CD4-positive, alpha-beta memory T cell (primary cell): ENCODE data around the gene SORL1. TPM values are rescaled to one million over a fixed set of nuclear protein-coding genes. Genes with fewer than 3 reads are reported as not detected.
A peak's percentile ranks its signal among the peaks of the same experiment; 100 is the strongest.

Source experiments
- CTCF ChIA-PET: fragments of 350-600 bp; sonication (Branson Sonifier 250); formaldehyde crosslinking; loops from one replicate; lab custom pipeline; 2021; ENCODE audit warnings: inconsistent platforms; ENCODE audit not compliant: partially characterized antibody; lab: Charles Lee
- POLR2A ChIA-PET: fragments of 350-600 bp; sonication (Branson Sonifier 250); formaldehyde crosslinking; loops from one replicate; lab custom pipeline; 2021; ENCODE audit not compliant: partially characterized antibody; lab: Charles Lee
- DNase-seq, 5 donors: peaks; one replicate each; pipeline versions ENCODE4 v3.0.0 to v3.0.0-alpha.2; 2020 to 2022; ENCODE audit warnings: mixed read lengths in 1 of 5
- H3K27ac ChIP-seq: one replicate; pipeline ENCODE4 v1.7.0; 2013; ENCODE audit warnings: low read depth, low read length
- H3K27me3 ChIP-seq: 2 replicates; pipeline ENCODE4 v1.7.0; 2013; ENCODE audit warnings: mild to moderate bottlenecking, low read length, moderate library complexity; ENCODE audit not compliant: insufficient read depth
- H3K36me3 ChIP-seq: 2 replicates; pipeline ENCODE4 v1.7.0; 2013; ENCODE audit warnings: mild to moderate bottlenecking, low read length, moderate library complexity; ENCODE audit not compliant: insufficient read depth
- H3K4me1 ChIP-seq: 2 replicates; pipeline ENCODE4 v1.7.0; 2013; ENCODE audit warnings: mild to moderate bottlenecking, low read length, moderate library complexity; ENCODE audit not compliant: insufficient read depth
- H3K4me3 ChIP-seq, 2 donors: one replicate each; pipeline ENCODE4 v1.7.0; 2013; ENCODE audit warnings: low read length in 2 of 2, mild to moderate bottlenecking in 1 of 2
- H3K9me3 ChIP-seq, 2 donors: one replicate each; pipeline ENCODE4 v1.7.0; 2013; ENCODE audit warnings: low read length in 2 of 2, control low read depth in 1 of 2; ENCODE audit not compliant: control insufficient read depth in 1 of 2
- H3K27ac Mint-ChIP-seq, 7 donors: one replicate each; pipeline ENCODE4 v1.8.0; 2020 to 2021; ENCODE audit warnings: mixed read lengths in 7 of 7, mild to moderate bottlenecking in 6 of 7, inconsistent platforms in 3 of 7, moderate library complexity in 3 of 7
- H3K27me3 Mint-ChIP-seq, 2 donors: one replicate each; pipeline ENCODE4 v1.8.0; 2020 to 2021; ENCODE audit warnings: mixed read lengths in 2 of 2
- H3K36me3 Mint-ChIP-seq, 2 donors: one replicate each; pipeline ENCODE4 v1.8.0; 2020 to 2021; ENCODE audit warnings: mixed read lengths in 2 of 2, inconsistent platforms in 1 of 2, mild to moderate bottlenecking in 1 of 2
- H3K4me1 Mint-ChIP-seq, 4 donors: one replicate each; pipeline ENCODE4 v1.8.0; 2020 to 2021; ENCODE audit warnings: mixed read lengths in 4 of 4, mild to moderate bottlenecking in 1 of 4
- H3K4me3 Mint-ChIP-seq, 8 donors: one replicate each; pipeline ENCODE4 v1.8.0; 2020 to 2021; ENCODE audit warnings: mixed read lengths in 8 of 8, mild to moderate bottlenecking in 7 of 8, moderate library complexity in 6 of 8, inconsistent platforms in 3 of 8
- H3K9me3 Mint-ChIP-seq, 8 donors: one replicate each; pipeline ENCODE4 v1.8.0; 2020 to 2021; ENCODE audit warnings: mixed read lengths in 8 of 8, mild to moderate bottlenecking in 5 of 8, inconsistent platforms in 3 of 8, moderate library complexity in 1 of 8
- intact Hi-C: fragments of 100-400 bp; cut with micrococcal nuclease; formaldehyde crosslinking; loops from one replicate; pipeline ENCODE4 v1.15.1; 2023
- polyA plus RNA-seq, 2 donors: library from polyadenylated mRNA; unstranded; fragments of 300-500 nt; fragmentation: Illumina TruSeq; gene quantifications; one replicate each; pipeline ENCODE4 v1.2.3, GENCODE V29; 2021
- total RNA-seq, 2 experiments: library from RNA; stranded (reverse); gene quantifications; one replicate each; pipeline ENCODE4 v1.2.3, GENCODE V29; 2021

Gene SORL1
- total and polyA plus RNA-seq, 4 experiments from 2014 or later = 159 to 660 (median 446) TPM

GRCh38 chr11:121514432-121515334 lies 62.6 kb downstream of the SORL1 start:
- H3K36me3 Mint-ChIP-seq = peaks cover 86 to 91% of the 10 kb centered on the region in 2 donors
- DNase-seq = peak in 1 of 5 donors; percentile 6
- Histone ChIP-seq H3K36me3 (peaks cover 63% of the 10 kb centered on the region), H3K4me1 (peaks cover 9% of the 10 kb centered on the region), H3K27ac (no peak overlapping the region), H3K27me3 (no peaks in the 10 kb centered on the region), H3K4me3 (no peak overlapping the region), H3K9me3 (no peaks in the 10 kb centered on the region)
- H3K9me3 Mint-ChIP-seq = no peaks in the 10 kb centered on the region
- intact Hi-C loops = no loop called here
- H3K27me3 Mint-ChIP-seq = no peaks in the 10 kb centered on the region
- peak overlapping the region; percentile 24 to 82 (median 56) for H3K27ac Mint-ChIP-seq
- H3K4me3 Mint-ChIP-seq = no peak overlapping the region
- ChIA-PET POLR2A (interaction anchor here (0.8 to 1.7 kb wide), 3 partner anchors 20 to 67 kb away, joined by 3 to 4 read pairs (median 4); no protein-coding TSS in a partner anchor), CTCF (interaction anchor here (1.5 kb wide), 1 partner anchor 77 kb away, joined by 3 read pairs; no protein-coding TSS in a partner anchor)
- H3K4me1 Mint-ChIP-seq = peaks cover 18 to 85% (median 52%) of the 10 kb centered on the region in 4 donors

- DNase-seq = no peak
- Histone ChIP-seq H3K9me3 (no peaks in the 10 kb centered on the region), H3K27me3 (no peaks in the 10 kb centered on the region), H3K36me3 (peaks cover 57% of the 10 kb centered on the region), H3K4me1 (peaks cover 4% of the 10 kb centered on the region), H3K4me3 (no peak overlapping the region), H3K27ac (no peak overlapping the region)
- ChIA-PET CTCF (no interaction called here), POLR2A (no interaction called here)
- no peak overlapping the region for H3K4me3 Mint-ChIP-seq
- peaks cover 21 to 84% (median 53%) of the 10 kb centered on the region in 4 donors for H3K4me1 Mint-ChIP-seq
- intact Hi-C loops = no loop called here
- H3K27me3 Mint-ChIP-seq = no peaks in the 10 kb centered on the region
- peak overlapping the region in 6 of 7 donors; percentile 24 to 75 (median 41) for H3K27ac Mint-ChIP-seq
- peaks cover 90 to 92% of the 10 kb centered on the region in 2 donors for H3K36me3 Mint-ChIP-seq
- peaks cover 0 to 2% (median 0%) of the 10 kb centered on the region in 8 donors for H3K9me3 Mint-ChIP-seq
Measured at GRCh38 chr11:121515335-121515671, 63.2 kb downstream of the SORL1 start.

GRCh38 chr11:121517996-121518395 lies 65.9 kb downstream of the SORL1 start:
- CTCF ChIA-PET = interaction anchor here (0.6 to 0.9 kb wide), 2 partner anchors 9 to 197 kb away, joined by 3 read pairs; no protein-coding TSS in a partner anchor
- H3K4me3 ChIP-seq = no peak overlapping the region

GRCh38 chr11:121520243-121521144 lies 68.4 kb downstream of the SORL1 start:
- Histone ChIP-seq H3K27me3 (no peaks in the 10 kb centered on the region), H3K36me3 (peaks cover 66% of the 10 kb centered on the region), H3K4me1 (no peaks in the 10 kb centered on the region), H3K9me3 (no peaks in the 10 kb centered on the region), H3K4me3 (no peak overlapping the region), H3K27ac (no peak overlapping the region)
- ChIA-PET CTCF (no interaction called here), POLR2A (no interaction called here)
- Mint-ChIP-seq H3K4me1 (peaks cover 20 to 54% (median 33%) of the 10 kb centered on the region in 4 donors), H3K27ac (peak overlapping the region in 6 of 7 donors; percentile 23 to 85 (median 31)), H3K9me3 (peaks cover 0 to 14% (median 5%) of the 10 kb centered on the region in 8 donors), H3K4me3 (no peak overlapping the region), H3K36me3 (peaks cover 83 to 85% of the 10 kb centered on the region in 2 donors), H3K27me3 (no peaks in the 10 kb centered on the region)
- DNase-seq = no peak
- intact Hi-C loops = no loop called here

More at GRCh38 chr11:121517996-121518395, 65.9 kb downstream of the SORL1 start:
- Histone ChIP-seq H3K36me3 (peaks cover 72% of the 10 kb centered on the region), H3K9me3 (no peaks in the 10 kb centered on the region), H3K27me3 (no peaks in the 10 kb centered on the region), H3K27ac (no peak overlapping the region), H3K4me1 (no peaks in the 10 kb centered on the region)
- DNase-seq = no peak
- H3K4me1 Mint-ChIP-seq = peaks cover 23 to 78% (median 49%) of the 10 kb centered on the region in 4 donors
- H3K4me3 Mint-ChIP-seq = no peak overlapping the region
- POLR2A ChIA-PET = interaction anchor here (1.4 to 1.5 kb wide), 2 partner anchors 38 to 95 kb away, joined by 3 to 4 read pairs; no protein-coding TSS in a partner anchor
- peak overlapping the region; percentile 38 to 82 (median 66) for H3K27ac Mint-ChIP-seq
- H3K36me3 Mint-ChIP-seq = peaks cover 87 to 88% of the 10 kb centered on the region in 2 donors
- no peaks in the 10 kb centered on the region for H3K27me3 Mint-ChIP-seq
- intact Hi-C loops = no loop called here
- H3K9me3 Mint-ChIP-seq = peaks cover 0 to 2% (median 0%) of the 10 kb centered on the region in 8 donors

GRCh38 chr11:121521145-121522042 lies 69.3 kb downstream of the SORL1 start:
- no peak for DNase-seq
- H3K4me1 ChIP-seq = no peaks in the 10 kb centered on the region
- no peaks in the 10 kb centered on the region for H3K9me3 ChIP-seq
- ChIA-PET CTCF (interaction anchor here (1.2 kb wide), 1 partner anchor 10 kb away, joined by 3 read pairs; no protein-coding TSS in a partner anchor), POLR2A (interaction anchor here (1.3 kb wide), 1 partner anchor 13 kb away, joined by 3 read pairs; no protein-coding TSS in a partner anchor)
- Mint-ChIP-seq H3K4me1 (peaks cover 20 to 49% (median 30%) of the 10 kb centered on the region in 4 donors), H3K4me3 (no peak overlapping the region), H3K36me3 (peaks cover 83 to 87% of the 10 kb centered on the region in 2 donors), H3K27ac (peak overlapping the region; percentile 22 to 81 (median 64)), H3K27me3 (no peaks in the 10 kb centered on the region), H3K9me3 (peaks cover 0 to 18% (median 8%) of the 10 kb centered on the region in 8 donors)
- no peaks in the 10 kb centered on the region for H3K27me3 ChIP-seq
- peaks cover 61% of the 10 kb centered on the region for H3K36me3 ChIP-seq
- H3K27ac ChIP-seq = no peak overlapping the region
- intact Hi-C loops = no loop called here
- no peak overlapping the region for H3K4me3 ChIP-seq
